GM11168 (cell line): Measurements from ENCODE around the gene PPT1.

ENCODE experiments used
- in situ Hi-C: fragments of 300-500 bp; cut with MboI; formaldehyde crosslinking; loops from one replicate; pipeline ENCODE4 v1.12.0; 2022; ENCODE audit warnings: low sequenced_read_pairs; ENCODE audit not compliant: unreplicated experiment

Gene PPT1

DNA sequence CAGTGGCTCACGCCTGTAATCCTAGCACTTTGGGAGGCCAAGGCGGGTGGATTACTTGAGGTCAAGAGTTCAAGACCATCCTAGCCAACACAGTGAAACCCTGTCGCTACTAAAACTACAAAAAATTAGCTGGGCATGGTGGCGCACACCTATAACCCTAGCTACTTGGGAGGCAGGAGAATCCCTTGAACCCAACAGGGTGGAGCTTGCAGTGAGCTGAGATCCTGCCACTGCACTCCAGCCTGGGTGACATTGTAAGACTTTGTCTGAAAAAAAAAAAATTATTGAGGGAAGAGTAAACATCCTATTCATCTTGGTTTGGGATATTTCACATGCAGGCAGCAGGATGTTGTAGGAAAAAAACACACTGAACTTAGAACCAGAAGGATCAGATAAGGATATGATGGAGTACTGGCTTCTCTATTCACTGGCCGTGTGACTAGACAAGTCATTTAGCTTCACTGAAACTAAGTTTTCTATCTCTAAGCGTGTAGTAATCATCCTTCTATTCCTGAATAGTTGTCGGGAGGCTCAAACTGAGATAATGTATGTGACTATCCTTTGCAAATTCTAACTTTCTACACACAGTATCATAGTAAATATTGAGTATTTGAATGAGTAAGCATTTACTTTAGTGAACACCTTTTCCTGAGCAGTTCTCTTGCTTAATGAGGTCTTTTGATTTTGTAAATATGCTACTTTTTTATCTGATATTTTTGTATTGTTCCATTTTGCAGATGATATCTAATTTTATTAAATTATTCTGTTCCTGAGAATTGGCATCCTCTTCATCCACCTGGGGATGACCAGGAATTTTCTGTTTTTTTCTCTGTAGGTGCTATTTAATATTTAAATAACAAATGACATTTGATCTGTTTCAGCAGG lies 38.4 kb downstream of the PPT1 start:
- in situ Hi-C loops: no loop called here

DNA sequence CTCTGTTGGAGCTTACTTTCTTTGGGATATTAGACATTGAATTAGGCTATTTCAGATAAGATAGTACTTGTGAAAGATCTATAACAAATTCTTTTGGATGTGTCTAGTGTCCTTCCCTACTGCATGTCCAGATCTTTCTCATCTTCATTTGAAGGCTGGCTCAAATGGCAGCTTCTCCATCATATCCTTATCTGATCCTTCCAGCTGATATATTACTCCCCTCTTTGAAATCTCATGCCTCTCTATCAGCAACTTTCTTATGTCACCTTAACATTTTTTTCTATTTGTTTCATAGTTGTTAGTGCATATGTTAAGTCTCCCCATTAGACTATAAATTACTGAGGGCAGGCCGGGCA lies 39.0 kb downstream of the PPT1 start:
- in situ Hi-C loops: no loop called here

DNA sequence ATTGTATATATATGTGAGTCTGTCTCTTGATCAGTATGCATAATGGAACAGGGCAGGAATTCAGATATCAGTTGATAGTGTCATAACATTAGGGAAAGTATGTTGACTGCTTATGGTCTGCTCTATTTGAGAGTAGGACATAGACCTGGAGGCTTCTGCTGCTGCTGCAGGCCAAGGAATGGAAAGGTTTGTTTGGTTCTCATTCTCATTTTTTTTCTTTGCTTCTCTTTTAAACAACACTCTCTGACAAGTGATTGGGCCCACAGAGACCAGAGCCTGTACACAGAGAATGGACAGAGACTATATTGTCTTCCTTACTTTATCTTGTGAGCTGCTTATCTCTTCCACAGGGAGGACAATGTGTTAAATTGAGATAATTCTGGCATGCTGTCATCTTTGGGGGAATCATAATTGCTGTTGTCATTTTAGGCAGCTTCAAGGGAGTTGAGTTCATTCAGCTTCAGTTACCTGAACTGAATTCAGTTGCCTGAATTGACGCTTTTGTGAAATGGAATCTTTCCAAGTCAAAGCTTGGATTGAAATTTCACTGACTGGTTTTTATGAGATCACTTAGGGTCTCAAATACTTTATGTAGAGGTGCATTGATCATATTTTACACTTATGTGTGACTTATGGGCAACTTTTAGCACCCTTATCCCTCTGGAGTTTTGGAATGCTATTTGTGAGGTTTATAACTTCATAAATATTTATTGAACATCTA lies 39.6 kb downstream of the PPT1 start:
- in situ Hi-C loops: no loop called here

DNA sequence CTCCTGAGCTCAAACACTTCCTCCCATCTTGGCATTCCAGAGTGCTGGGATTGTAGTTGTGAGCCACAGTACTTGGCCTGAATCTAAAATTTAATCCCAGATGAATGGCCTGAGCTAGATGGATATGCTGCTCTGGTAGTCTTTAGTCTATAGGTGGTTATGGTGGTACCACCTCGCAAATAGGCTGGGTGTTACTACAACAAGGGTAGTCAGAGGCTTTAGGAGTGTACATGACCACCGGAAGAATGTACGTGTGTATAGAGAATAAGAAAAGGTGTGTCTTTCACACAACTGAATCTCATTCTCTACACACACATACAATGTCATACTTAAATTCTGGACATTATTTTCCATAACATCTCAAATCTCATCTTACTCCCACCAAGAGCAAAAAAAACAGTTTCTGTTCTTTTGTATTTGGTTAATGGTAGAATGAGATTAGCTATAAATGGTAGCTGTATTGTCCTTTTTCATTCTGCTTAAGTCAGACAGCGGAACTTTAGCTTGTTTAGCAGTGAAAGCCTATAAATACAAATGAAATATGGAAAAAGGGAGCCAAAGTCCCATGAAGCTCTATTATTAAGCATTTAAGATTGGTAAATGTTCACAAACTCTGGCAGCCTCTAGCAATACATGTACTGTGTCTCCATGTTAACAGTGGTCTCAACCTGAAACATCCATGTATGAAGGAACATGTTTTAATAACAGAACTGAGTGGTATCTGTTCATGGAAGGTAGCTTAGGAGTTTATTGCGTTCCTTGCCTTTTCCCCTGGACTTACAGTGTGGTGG lies 40.3 kb downstream of the PPT1 start:
- in situ Hi-C loops: no loop called here

DNA sequence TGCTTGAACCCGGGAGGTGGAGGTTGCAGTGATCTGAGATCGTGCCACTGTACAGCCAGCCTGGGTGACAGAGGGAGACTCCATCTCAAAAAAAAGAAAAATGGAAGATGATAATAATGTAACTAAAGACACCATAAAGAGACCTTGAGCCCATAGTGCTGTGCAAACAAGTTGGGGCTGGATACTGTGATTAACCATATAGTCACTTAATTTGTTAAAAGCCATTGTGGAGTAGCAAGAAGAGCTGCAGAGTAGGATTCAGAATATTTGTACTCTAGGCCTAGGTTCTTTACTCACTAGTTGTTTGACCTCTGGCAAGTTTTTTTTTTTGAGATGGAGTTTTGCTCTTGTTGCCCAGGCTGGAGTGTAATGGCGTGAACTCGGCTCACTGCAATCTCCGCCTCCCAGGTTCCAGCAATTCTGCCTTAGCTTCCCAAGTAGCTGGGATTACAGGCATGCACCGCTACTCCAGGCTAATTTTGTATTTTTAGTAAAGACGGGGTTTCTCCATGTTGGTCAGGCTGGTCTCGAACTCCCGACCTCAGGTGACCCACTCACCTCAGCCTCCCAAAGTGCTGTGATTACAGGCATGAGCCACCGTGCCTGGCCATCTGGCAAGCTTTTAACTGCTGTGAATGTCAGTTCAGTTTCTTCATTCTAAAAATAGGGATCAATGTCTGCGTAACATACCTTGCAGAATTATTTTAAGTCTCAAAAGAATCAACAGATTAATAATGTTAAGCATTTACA lies 43.7 kb downstream of the PPT1 start:
- in situ Hi-C loops: no loop called here

DNA sequence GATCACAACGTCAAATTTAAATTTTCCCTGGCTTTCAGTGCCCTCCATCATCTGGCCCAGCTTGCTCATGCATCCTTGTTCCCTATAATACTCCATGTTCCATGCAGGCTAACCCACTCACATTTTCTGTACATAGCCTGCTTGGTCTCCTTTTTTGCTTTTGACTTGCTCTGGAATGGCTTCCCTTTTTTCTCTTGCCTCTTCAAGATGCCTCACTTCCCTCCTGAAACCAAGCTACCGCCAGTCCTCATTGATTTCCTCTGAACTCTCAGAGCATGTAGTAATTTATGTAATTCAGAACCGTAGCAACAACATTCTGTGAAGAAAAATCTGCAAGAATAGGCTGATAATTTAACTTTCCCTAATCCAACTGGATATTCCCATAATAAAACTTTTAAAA lies 46.2 kb downstream of the PPT1 start:
- in situ Hi-C loops: no loop called here

DNA sequence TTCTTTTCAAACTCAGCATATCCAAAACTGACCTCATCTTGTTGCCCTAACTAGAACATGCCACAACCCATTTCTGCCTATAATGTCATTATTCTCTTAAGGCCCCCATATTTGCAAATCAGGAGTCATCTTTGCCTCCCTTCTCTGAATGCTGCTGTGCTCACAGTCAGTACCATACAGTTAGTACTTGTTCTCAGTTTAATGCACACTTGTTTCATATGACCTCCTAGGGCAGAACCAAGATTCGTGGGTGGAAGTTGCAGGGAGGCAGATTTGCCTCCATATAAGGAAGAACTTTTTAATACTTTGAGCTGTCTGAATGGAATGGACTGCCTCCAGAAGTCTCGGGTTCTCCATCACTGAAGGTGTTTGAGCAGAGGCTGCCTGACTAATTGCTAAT lies 47.3 kb downstream of the PPT1 start:
- in situ Hi-C loops: no loop called here

DNA sequence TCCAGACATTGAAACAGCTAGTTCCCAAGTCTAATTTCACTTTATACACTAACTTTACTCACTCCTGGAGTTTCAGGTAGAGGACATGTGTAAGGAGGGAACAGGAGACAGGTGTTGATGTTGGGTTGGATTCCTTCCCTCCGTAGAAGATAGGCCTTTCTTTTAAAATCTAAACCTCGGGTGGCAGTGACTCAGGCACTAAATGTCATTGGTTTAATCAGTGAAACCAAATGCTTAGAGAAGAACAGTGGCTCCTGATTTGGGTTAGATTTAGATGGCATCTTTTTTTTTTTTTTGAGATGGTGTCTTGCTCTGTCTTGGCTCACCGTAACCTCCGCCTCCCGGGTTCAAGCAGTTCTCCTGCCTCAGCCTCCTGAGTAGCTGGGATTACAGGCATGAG lies 49.3 kb downstream of the PPT1 start:
- in situ Hi-C loops: no loop called here

DNA sequence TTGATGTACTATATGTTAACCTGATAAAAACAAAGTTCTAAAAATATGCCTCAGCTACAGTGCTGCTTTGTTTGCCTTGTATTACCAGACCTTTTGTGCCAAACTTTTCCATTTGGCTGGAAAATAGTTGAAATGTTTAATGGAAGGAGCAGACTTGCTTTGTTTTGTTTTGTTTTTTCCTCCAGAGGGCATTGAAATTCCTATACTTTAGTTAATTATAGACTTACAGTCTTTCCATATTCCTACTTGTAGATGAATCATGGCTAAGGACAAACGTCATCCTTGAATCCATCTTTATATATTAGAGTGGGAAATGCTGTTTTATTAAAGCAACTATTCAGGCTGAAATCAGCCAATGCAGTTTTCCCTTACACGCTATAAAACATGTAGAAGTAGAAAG lies 49.8 kb downstream of the PPT1 start:
- in situ Hi-C loops: no loop called here

DNA sequence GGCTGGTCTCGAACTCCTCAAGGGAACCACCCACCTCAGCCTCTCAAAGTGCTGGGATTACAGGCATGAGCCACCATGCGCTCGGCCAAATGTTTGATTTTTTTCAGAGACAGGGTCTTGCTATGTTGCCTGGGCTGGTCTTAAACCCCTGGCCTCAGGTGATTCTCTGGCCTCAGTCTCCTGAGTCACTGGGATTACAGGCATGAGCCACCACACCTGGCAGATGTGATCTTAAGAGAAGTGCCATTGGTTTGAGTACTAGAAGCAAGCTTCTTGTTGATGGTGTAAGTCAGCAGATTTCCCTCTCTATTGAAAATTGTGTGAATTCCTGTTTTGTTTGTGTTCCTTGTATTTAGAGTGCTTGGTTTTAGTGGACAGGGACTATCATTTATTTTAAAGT lies 51.3 kb downstream of the PPT1 start:
- in situ Hi-C loops: no loop called here

DNA sequence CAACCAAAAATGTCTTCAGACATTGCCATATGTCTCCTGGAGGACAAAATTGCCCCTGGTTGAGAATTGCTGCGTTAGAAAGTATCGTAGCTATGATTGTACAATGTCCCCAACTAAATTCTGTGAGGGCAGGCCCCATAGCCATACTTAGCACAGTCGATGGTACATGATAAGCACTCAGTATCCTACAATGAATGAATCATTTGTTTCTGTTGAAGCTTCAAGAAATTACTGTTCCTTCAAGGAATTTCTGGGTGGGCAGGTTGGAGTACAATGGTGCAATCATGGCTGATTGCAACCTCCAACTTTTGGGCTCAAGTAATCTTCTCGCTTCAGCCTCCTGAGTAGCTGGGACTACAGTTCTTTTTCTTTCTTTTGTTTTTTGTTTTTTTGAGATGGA lies 51.9 kb downstream of the PPT1 start:
- in situ Hi-C loops: no loop called here

DNA sequence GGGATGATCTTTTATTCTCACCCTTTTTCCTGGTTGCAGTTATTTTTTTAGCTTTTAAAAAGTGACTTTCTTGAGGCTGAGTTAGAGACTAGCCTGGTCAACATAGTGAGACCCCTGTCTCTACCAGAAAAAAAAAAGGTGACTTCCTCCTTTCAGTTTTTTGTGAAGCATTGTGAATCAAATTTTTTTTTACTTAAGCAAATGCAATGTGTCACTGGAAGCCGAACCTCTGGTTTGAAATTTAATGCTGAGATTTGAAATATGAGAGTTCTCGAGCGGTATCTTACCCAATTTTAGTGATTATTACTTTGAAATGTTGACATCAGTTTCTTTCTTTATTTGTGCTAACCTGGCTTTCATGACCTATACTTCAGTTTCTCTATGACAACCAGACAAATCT lies 52.9 kb downstream of the PPT1 start:
- in situ Hi-C loops: no loop called here

DNA sequence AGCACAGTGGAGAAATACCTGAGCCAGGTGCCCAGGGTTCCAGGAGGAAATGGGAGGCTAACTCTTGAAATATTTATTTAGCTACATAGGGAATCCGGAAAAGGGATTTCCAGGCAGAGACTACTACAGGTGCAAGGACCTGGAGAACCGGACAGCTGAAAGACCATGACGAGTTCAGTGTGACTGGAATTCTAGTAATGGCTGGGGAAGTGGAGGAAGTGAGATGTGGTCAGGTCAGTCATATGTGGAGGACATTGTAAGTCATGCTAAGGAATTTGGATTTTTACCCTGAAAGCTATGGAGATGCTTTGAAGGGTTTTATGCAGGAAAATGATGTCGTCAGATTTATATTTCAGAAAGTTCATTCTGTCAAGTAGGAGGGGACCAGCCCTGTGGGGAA lies 54.7 kb downstream of the PPT1 start:
- in situ Hi-C loops: no loop called here

DNA sequence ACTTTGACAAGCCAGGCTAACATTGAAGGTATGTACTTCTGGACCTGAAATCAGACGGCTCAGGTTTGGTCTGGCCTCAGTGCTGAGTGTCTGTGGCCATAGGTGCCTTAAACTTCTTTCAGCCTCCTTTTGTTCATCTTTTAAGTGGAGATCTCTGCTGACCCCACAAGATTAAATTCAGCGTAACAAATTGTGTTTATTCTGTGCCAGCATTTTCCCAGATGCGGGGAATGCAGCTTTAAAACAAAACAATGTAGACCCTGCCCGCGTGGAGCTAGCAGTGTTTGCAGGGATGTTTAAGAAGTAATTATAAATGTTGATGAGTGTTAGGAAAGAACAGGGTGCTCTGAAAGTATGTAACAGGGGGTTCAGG lies 55.6 kb downstream of the PPT1 start:
- in situ Hi-C loops: no loop called here

DNA sequence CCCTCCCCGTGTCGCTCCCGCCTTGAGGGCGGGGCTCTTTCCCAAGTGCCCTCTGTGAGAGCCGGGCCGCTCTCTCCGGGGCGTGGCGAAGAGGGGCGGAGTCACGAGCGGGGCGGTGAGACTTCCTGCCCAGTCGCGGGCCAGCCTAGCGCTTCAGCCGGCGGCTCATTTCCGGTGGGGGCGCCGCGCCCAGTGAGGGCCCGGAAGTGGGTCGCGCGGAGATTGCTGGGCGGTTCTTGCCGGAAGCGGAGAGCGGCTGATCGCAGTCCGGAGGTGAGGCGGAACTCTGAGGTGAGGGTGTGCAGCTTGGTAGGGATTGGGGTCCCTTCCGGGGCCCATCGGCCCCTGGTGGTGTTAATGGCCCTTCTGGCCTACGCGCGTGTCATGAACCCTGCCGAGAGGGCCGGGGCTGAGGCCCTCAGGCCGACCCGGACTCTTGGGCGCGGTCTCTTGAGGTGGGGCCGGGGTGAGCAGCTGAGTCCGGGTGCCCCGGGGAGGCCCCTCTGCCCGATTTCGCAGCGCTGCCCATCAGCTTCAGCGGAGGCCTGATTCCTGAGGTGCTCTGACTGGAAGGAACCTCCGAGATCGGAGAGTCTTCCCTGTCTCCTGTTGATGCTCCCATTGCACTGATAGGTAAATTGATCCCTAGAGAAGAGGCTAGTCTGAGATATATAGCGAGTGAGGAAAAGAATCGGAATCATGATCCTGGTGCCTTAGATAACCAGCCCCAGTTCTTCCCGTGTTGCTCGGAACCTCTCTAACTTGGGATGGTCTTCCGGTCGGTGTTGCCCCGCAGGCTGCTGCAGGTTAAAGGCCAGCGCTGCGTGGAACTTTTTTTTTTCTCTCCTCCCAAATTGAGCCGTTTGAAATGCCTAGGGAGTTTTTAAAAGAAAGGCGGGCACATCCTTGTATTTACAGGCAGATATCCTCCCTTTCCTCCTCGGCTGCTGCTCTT lies 56.3 kb downstream of the PPT1 start, which contains the start of gene CAP1:
Gene CAP1, plus strand, starts transcription at position 219 of the 955 bp plus-strand sequence. CDS start 18,618 bp downstream, outside the sequence.
- in situ Hi-C loops: no loop called here

DNA sequence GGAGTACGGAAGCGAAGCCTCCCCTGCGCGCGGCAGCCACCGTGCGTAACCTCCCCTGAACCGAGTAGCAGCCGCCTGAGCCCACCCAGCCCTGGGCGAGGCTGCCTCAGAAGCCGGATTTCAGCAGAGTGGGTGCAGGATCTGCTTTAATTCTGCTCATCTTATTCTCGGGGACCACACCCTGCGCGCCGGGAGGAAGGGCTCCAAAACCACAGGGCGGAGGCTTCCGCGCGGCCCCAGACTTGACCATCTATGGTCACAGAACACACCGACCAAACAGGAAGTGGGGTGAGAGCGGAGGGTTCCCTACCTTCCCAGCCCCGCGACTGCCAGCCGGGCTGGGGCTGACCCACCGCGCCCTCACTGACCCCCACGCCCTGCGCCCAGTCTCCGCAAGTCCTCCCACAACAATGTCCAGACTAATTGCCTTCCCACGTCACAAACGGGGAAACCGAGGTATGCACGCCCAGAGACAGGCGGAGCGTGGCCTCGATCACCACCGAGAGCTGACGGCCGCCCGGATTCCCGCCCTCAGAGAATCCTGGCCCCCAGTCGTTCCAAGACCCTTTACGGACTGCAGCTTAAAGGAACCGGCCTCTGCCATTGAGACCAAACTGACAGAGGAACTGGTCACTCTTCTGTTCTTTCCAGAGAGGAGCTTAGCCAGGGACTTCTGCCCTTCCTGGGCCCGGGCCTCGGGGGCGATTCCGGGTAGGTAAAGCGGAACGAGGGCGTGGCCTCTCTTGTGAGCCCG lies 57.1 kb downstream of the PPT1 start:
- in situ Hi-C loops: loop anchor here (5.0 kb wide), 2 partner anchors 68 to 118 kb away; no protein-coding TSS in a partner anchor

DNA sequence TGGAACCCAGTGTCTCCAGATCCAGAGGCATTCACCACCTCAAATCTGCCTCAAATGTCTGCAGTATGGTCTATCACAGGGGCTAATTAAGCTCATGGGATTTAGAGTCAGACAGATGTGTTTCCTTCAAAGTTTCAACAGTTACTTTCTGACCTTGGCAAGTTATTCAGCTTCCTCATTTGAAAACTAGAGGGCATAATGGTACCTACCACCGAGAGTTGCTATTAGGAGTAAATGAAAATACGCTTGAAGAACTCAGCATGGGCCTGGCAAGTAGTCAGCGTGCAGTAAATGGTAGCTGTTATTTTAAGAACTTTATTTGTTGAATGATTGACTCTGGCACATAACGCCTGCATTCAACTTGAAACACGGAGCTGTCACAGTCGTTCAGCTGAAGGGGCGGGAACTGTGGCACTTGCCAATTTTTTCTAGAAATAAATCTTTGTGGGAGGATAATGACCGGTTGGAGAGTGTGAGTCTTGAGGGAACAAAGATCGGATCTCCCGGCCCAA lies 57.8 kb downstream of the PPT1 start:
- in situ Hi-C loops: loop anchor here (5.0 kb wide), 2 partner anchors 67 to 117 kb away; no protein-coding TSS in a partner anchor

DNA sequence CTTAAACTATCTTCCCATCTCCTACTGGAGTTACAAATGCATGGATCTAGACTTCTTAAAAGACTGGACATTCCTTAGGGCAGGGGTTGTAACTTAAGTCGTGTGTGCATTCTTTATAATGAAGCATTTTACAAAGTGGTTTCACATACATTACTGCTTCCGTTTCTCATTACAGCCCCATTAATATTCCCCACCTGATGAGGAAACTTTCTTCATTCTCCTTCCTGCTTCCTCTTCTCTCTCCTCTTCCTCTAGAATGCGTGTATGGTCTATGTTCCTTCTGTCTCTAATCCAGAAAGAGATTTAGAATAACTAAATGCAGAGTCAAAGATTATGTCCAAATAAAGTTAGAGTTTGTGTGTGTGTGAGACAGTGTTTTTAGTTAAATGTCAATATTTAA lies 58.4 kb downstream of the PPT1 start:
- in situ Hi-C loops: loop anchor here (5.0 kb wide), 2 partner anchors 66 to 116 kb away; no protein-coding TSS in a partner anchor
